Endothelial cell of umbilical vein (primary cell): ENCODE measurements around the gene PVR. TPM values are rescaled to one million over a fixed set of nuclear protein-coding genes. Genes with fewer than 3 reads are reported as not detected.
A peak's percentile ranks its signal among the peaks of the same experiment; 100 is the strongest.

Experiments used
- BruUV-seq: library from RNA; stranded (reverse); fragments of 400-500 nt; replicated peaks from 2 replicates; lab custom pipeline; 2021; lab: Mats Ljungman, UMichigan
- CTCF ChIA-PET: fragments of 300-600, 350-600 bp; sonication (Branson Sonifier 250); formaldehyde crosslinking; loops from one replicate; lab custom pipeline; 2021; ENCODE audit warnings: antibody characterized with exemption, inconsistent platforms; lab: Charles Lee
- POLR2A ChIA-PET: fragments of 300-600, 350-600 bp; sonication (Branson Sonifier 250); formaldehyde crosslinking; loops from one replicate; lab custom pipeline; 2021; ENCODE audit warnings: antibody characterized with exemption, inconsistent platforms; lab: Charles Lee
- DNase-seq: peaks from one replicate; pipeline ENCODE4 v3.0.0-alpha.2; 2011; ENCODE audit warnings: low read depth, low spot score
- FAIRE-seq: peaks from 2 replicates; lab custom pipeline; 2011; peaks lifted over from hg19 to GRCh38; lab: Jason Lieb, UNC
- H2AFZ ChIP-seq: 2 replicates; pipeline ENCODE4 v1.6.0; 2012; ENCODE audit warnings: low read depth, low read length, control low read depth, inconsistent platforms
- H3K27ac ChIP-seq: 2 replicates; pipeline ENCODE4 v1.5.1; 2011; ENCODE audit warnings: low read depth, mild to moderate bottlenecking, control low read depth, low read length, moderate library complexity; ENCODE audit not compliant: insufficient read depth
- H3K27me3 ChIP-seq, 2 experiments: 2 replicates each; pipeline versions ENCODE4 v1.6.0 to v1.6.1; 2011; ENCODE audit warnings: low read length in 2 of 2, mixed read lengths in 1 of 2; ENCODE audit not compliant: control insufficient read depth in 2 of 2, insufficient read depth in 2 of 2
- H3K36me3 ChIP-seq, 2 experiments: 2 replicates in 1 of 2; 3 replicates in 1 of 2; pipeline ENCODE4 v1.5.1; 2011; ENCODE audit warnings: low read length in 2 of 2, mild to moderate bottlenecking in 1 of 2, moderate library complexity in 1 of 2; ENCODE audit not compliant: control insufficient read depth in 2 of 2, insufficient read depth in 2 of 2; ENCODE audit errors: extremely low read depth in 1 of 2
- H3K4me1 ChIP-seq: 3 replicates; pipeline ENCODE4 v1.5.1; 2011; ENCODE audit warnings: mild to moderate bottlenecking, low read length; ENCODE audit not compliant: control insufficient read depth, insufficient read depth; ENCODE audit errors: extremely low read depth
- H3K4me2 ChIP-seq: 2 replicates; pipeline ENCODE4 v1.6.1; 2011; ENCODE audit warnings: low read length, control low read depth, mixed read lengths; ENCODE audit not compliant: insufficient read depth
- H3K4me3 ChIP-seq, 3 experiments: fragments of 200-600 bp in 1 of 3; sonication (generic), shearing (Covaris generic) in 1 of 3; replicated peaks in 1 of 3; 2 replicates each; pipeline ENCODE4 v1.5.1; 2011 to 2016; ENCODE audit warnings: control low read depth in 3 of 3, low read length in 3 of 3, mild to moderate bottlenecking in 2 of 3, inconsistent platforms in 1 of 3, low read depth in 1 of 3, moderate library complexity in 1 of 3; ENCODE audit not compliant: insufficient read depth in 1 of 3
- H3K79me2 ChIP-seq: 2 replicates; pipeline ENCODE4 v1.6.0; 2012; ENCODE audit warnings: low read length, inconsistent platforms; ENCODE audit not compliant: control insufficient read depth, insufficient read depth
- H3K9ac ChIP-seq: replicated peaks from 2 replicates; pipeline ENCODE3; 2011; ENCODE audit warnings: low read length, control low read depth; ENCODE audit not compliant: insufficient read depth; ENCODE audit errors: extremely low read depth
- H3K9me1 ChIP-seq: replicated peaks from 3 replicates; pipeline ENCODE4 v1.6.0; 2011; ENCODE audit warnings: mild to moderate bottlenecking, low read length; ENCODE audit not compliant: control insufficient read depth, insufficient read depth; ENCODE audit errors: extremely low read depth
- H3K9me3 ChIP-seq: replicated peaks from 2 replicates; pipeline ENCODE4 v1.5.1; 2012; ENCODE audit warnings: low read length, inconsistent platforms; ENCODE audit not compliant: control insufficient read depth, insufficient read depth
- H4K20me1 ChIP-seq: replicated peaks from 2 replicates; pipeline ENCODE3; 2011; ENCODE audit warnings: mild to moderate bottlenecking, low read length; ENCODE audit not compliant: control insufficient read depth, insufficient read depth; ENCODE audit errors: extremely low read depth
- FOS ChIP-seq: IDR thresholded peaks from 2 replicates; pipeline ENCODE4 v1.6.1; 2011; ENCODE audit warnings: mild to moderate bottlenecking, low read length, moderate library complexity, borderline replicate concordance; ENCODE audit not compliant: insufficient read depth
- GATA2 ChIP-seq: IDR thresholded peaks from 2 replicates; pipeline ENCODE4 v1.7.0; 2011; ENCODE audit warnings: low read depth, mild to moderate bottlenecking, moderate library complexity, mixed read lengths, low read length; ENCODE audit not compliant: insufficient read length, insufficient read depth
- JUN ChIP-seq: IDR thresholded peaks from 2 replicates; pipeline ENCODE4 v1.6.1; 2011; ENCODE audit warnings: borderline replicate concordance, low read depth; ENCODE audit not compliant: insufficient read length, insufficient read depth
- MYC ChIP-seq: IDR thresholded peaks from one replicate; pipeline ENCODE4 v1.6.1; 2011; ENCODE audit warnings: mild to moderate bottlenecking, low read depth, low read length
- POLR2AphosphoS5 ChIP-seq: IDR thresholded peaks from 2 replicates; pipeline ENCODE4 v1.6.1; 2012; ENCODE audit warnings: low read depth, mild to moderate bottlenecking, control low read depth, low read length, moderate library complexity; ENCODE audit not compliant: insufficient read depth
- dilution Hi-C: fragments of 300-500 bp; cut with MboI; formaldehyde crosslinking; loops from one replicate; pipeline ENCODE4 v1.15.0; 2019; ENCODE audit warnings: low sequenced_read_pairs; ENCODE audit not compliant: extremely low pct_ligation_motif_present
- intact Hi-C: fragments of 100-400 bp; cut with micrococcal nuclease; formaldehyde crosslinking; loops from one replicate; pipeline ENCODE4 v1.10.0; 2022
- polyA plus RNA-seq, 4 experiments: library from polyadenylated mRNA; depleted of rRNA in 3 of 4; stranded (reverse) in 3 of 4; unstranded in 1 of 4; fragments of >200 nt; gene quantifications; 2 replicates each; pipeline versions ENCODE4 v1.2.1 to v1.2.3, GENCODE V29; 2011 to 2012; ENCODE audit warnings: missing spikeins in 1 of 4
- total RNA-seq: library from RNA; stranded (reverse); gene quantifications from 2 replicates; pipeline ENCODE4 v1.2.3, GENCODE V29; 2021
- TF ChIP-seq, protein P1 (sequence below): IDR thresholded peaks from 2 replicates; pipeline ENCODE4 v1.6.1; 2011; ENCODE audit not compliant: insufficient read depth, insufficient read length

Gene PVR
- total and polyA plus RNA-seq, 2 donors (not counting 3 experiments of a cell fraction or from before 2014, with no cell fraction given), result 133 to 226 TPM

DNA sequence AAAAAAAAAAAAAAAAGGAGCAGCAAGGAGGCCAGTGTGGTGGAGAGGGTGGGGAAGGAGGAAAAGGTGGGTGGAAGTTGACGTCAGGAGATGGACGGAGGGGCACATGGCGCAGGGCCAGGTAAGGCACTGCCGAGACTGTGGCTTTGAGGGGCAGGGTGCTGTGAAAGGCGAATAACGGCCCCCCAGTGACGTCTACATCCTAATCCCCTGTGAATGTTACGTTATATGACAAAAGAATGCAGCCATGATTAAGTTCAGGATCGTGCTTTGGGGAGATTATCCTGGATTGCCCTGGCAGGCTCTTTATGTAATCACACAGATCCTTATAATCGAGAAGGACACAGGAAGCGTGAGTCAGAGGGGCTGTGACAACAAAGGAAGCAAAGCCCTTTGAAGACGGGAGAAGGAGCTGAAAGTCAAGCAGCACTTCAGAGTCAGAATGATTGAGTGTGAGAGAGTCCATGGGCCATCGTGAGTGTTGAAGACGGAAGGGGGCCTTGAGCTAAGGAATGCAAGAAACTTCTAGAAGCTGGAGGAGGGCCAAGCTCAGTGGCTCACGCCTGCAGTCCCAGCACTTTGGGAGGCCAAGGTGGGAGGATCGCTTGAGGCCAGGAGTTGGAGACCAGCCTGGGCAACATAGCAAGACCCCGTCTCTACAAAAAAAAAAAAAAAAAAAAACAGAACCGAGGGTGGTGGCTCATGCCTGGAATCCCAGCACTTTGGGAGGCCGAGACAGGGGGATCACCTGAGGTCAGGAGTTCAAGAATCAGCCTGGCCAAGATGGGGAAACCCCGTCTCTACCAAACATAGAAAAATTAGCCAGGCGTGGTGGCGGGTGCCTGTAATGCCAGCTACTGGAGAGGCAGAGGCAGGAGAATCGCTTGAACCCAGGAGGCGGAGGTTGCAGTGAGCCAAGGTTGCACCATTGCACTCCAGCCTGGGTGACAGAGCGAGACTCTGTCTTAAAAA, 41.5 kb downstream of the PVR start:
- H3K4me2 ChIP-seq, result no peak overlapping the region
- peak overlapping the region; percentile 28 for H3K9ac ChIP-seq
- intact Hi-C loops, result loop anchor here (1.0 to 5.0 kb wide), 3 partner anchors 72 to 114 kb away; no protein-coding TSS in a partner anchor
- no peak overlapping the region for H2AFZ ChIP-seq
- no peaks in the 10 kb centered on the region for H3K27me3 ChIP-seq
- H3K4me1 ChIP-seq, result peaks cover 11% of the 10 kb centered on the region
- peak; percentile 99 for FAIRE-seq
- H3K4me3 ChIP-seq, result no peak overlapping the region
- no peaks in the 10 kb centered on the region for H3K9me3 ChIP-seq
- POLR2A ChIA-PET, result interaction anchor here (0.6 to 0.8 kb wide), 5 partner anchors 85 to 141 kb away, joined by 4 to 11 read pairs (median 5); no protein-coding TSS in a partner anchor
- no TSS peak for BruUV-seq
- H3K27ac ChIP-seq, result peak overlapping the region; percentile 70
- TF ChIP-seq MYC (no peak), JUN (peak; percentile 93), GATA2 (peak; percentile 48), POLR2AphosphoS5 (peak; percentile 83), FOS (peak; percentile 77)
- TF ChIP-seq, protein P1, sequence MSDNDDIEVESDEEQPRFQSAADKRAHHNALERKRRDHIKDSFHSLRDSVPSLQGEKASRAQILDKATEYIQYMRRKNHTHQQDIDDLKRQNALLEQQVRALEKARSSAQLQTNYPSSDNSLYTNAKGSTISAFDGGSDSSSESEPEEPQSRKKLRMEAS, result no peak
- peaks cover 0 to 2% of the 10 kb centered on the region in 2 experiments for H3K36me3 ChIP-seq
- peak; percentile 97 for DNase-seq
- no peaks in the 10 kb centered on the region for H4K20me1 ChIP-seq
- no peaks in the 10 kb centered on the region for H3K79me2 ChIP-seq
- no peaks in the 10 kb centered on the region for H3K9me1 ChIP-seq
- CTCF ChIA-PET, result interaction anchor here (0.7 to 1.6 kb wide), 10 partner anchors 17 to 118 kb away, joined by 3 to 21 read pairs (median 5); no protein-coding TSS in a partner anchor
- dilution Hi-C loops, result no loop called here
